ENCODE results near the gene PLCB4. TPM values are rescaled to one million over a fixed set of nuclear protein-coding genes. Genes with fewer than 3 reads are reported as not detected.

PLCB4 gene
- total RNA-seq, 4 donors from 2014 or later, result 2.7 to 11.4 (median 6.5) TPM

- WGBS, 2 donors, result 88% methylated on average over 1 of the region's 1 CpG
- DNase-seq (ENCODE audit: low spot score in 2 of 2), result no peak
- intact Hi-C loops (cut with DNase I; ENCODE audit: low total_unique reads), result no loop called here
- H3K4me3 ChIP-seq (ENCODE audit: low read depth, poor library complexity, severe bottlenecking), result no peak overlapping the region
- no peak for TF ChIP-seq POLR2A (IDR thresholded peaks at IDR 0.05)
- TF ChIP-seq CTCF (IDR thresholded peaks at IDR 0.05), result no peak
Observed at GRCh38 chr20:9250511-9250910, 181.6 kb downstream of the PLCB4 start.

DNA sequence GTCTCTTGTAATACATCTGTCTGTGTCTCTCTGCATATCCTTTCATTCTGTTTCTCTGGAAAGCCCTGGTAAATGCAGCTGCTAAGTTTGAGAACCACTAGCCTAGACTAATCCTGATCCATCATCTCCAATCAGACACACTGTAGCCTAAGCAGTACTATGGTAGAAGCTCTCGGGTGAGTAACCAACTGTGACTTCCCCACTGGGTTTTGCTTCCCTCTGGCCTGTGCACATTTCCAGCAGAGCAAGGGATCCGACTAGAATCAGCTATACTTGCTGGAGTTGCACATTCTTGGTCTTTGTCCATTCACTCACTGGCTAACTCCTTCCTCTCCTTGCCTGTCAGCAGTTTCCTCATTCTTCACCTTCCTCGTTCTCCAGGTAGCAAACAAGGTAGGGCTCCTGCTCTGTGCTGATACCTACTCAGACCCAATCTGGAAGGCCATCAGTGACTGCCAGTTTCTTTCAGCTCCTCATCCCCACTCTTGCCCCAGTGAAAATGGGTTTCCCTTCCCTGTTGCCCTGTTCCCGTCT lies 184.2 kb downstream of the PLCB4 start:
- DNase-seq (ENCODE audit: low spot score in 2 of 2), result no peak
- no peak for TF ChIP-seq CTCF (IDR thresholded peaks at IDR 0.05)
- no peak for TF ChIP-seq POLR2A (IDR thresholded peaks at IDR 0.05)
- no peak overlapping the region for H3K4me3 ChIP-seq (ENCODE audit: low read depth, poor library complexity, severe bottlenecking)
- 74 to 79% methylated on average over 4 of the region's 4 CpGs for WGBS, 2 donors
- intact Hi-C loops (cut with DNase I; ENCODE audit: low total_unique reads), result no loop called here

DNA sequence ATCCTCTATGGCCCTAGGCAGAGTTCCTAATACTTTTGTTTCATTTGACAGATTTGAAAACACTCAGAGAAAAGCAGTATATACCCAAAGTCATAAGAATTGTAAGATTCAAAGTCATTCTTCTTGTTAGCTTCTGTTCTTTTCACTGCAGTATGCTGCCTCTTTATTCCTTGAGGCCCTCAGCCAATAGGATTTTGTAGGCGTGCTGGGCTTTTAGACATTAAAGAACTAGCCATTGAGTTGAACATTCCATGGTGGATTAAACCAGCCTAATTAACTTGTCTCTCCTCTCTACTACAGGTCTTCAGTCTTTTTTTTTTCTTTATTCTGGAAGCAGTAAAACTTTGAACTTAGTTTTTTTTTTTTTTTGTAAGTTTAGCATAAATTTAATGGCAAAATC lies 186.3 kb downstream of the PLCB4 start:
- intact Hi-C loops (cut with DNase I; ENCODE audit: low total_unique reads), result no loop called here
- H3K4me3 ChIP-seq (ENCODE audit: low read depth, poor library complexity, severe bottlenecking), result no peak overlapping the region

GRCh38 chr20:9256393-9256792 lies 187.5 kb downstream of the PLCB4 start:
- intact Hi-C loops (cut with DNase I; ENCODE audit: low total_unique reads), result no loop called here
- WGBS, 2 donors, result 67 to 77% methylated on average over 3 of the region's 3 CpGs
- DNase-seq (ENCODE audit: low spot score in 2 of 2), result no peak
- H3K4me3 ChIP-seq (ENCODE audit: low read depth, poor library complexity, severe bottlenecking), result no peak overlapping the region
- TF ChIP-seq CTCF (IDR thresholded peaks at IDR 0.05) (no peak), POLR2A (IDR thresholded peaks at IDR 0.05) (no peak)

More for the DNA sequence above, 186.3 kb downstream of the PLCB4 start:
- no peak for DNase-seq (ENCODE audit: low spot score in 2 of 2)
- 90 to 94% methylated on average over 1 of the region's 1 CpG for WGBS, 2 donors
- no peak for TF ChIP-seq POLR2A (IDR thresholded peaks at IDR 0.05)
- no peak for TF ChIP-seq CTCF (IDR thresholded peaks at IDR 0.05)

DNA sequence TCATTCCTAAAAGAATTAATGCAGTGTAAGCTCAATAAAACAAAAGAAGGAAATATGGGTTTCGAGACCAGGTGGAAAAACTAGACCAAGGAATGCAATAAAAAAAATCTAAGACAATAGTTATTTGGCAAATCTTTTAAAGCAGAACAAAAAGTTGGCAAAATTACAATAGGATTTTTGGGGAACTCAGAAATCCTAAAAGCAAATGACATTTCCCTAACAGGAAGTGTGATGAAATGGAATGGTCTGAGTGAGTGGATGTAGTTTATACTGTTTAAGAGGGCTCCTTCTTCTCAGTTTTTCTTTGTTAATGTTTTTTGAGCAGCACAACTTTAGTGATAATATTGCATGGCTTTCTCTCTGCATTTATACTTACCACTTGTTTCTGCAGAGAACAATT lies 190.0 kb downstream of the PLCB4 start:
- no peak for TF ChIP-seq CTCF (IDR thresholded peaks at IDR 0.05)
- no peak for TF ChIP-seq POLR2A (IDR thresholded peaks at IDR 0.05)
- intact Hi-C loops (cut with DNase I; ENCODE audit: low total_unique reads), result no loop called here
- DNase-seq (ENCODE audit: low spot score in 2 of 2), result no peak
- H3K4me3 ChIP-seq (ENCODE audit: low read depth, poor library complexity, severe bottlenecking), result no peak overlapping the region
- WGBS, 2 donors, result 52 to 68% methylated on average over 1 of the region's 1 CpG

DNA sequence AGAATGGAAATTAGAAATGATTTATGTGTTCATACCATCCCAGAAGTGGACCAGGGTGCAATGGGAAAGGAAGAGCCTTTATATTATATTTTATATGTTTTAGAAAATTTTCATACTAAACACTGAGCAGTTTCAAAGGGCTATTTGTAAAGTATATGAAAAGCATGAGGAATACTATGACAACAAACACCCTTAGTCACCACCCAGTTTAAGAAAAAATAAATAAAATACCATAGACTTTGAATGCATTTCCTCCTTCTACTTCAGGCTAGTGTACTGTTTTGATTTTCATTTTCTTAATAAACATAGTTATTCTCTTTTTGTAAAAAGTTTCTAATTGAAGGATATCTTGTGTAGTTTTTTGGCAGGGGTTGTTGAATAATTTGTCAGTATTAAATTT lies 191.1 kb downstream of the PLCB4 start:
- intact Hi-C loops (cut with DNase I; ENCODE audit: low total_unique reads), result loop anchor here (10.0 kb wide), 1 partner anchor 55 kb away; no protein-coding TSS in a partner anchor
- TF ChIP-seq CTCF (IDR thresholded peaks at IDR 0.05) (no peak), POLR2A (IDR thresholded peaks at IDR 0.05) (no peak)
- H3K4me3 ChIP-seq (ENCODE audit: low read depth, poor library complexity, severe bottlenecking), result no peak overlapping the region
- no peak for DNase-seq (ENCODE audit: low spot score in 2 of 2)

All from lower leg skin (tissue), 4 donors.